ENCODE results near the gene UBA6. TPM values are rescaled to one million over a fixed set of nuclear protein-coding genes. Genes with fewer than 3 reads are reported as not detected.

Gene UBA6
- total RNA-seq, 1 donor from 2014 or later: 5.1 TPM

- Histone ChIP-seq H3K4me3 (no peak overlapping the region), H3K27me3 (no peaks in the 10 kb centered on the region), H3K36me3 (no peaks in the 10 kb centered on the region), H3K27ac (no peak overlapping the region), H3K4me1 (no peaks in the 10 kb centered on the region), H3K9me3 (no peaks in the 10 kb centered on the region)
- intact Hi-C loops (cut with DNase I): no loop called here
- DNase-seq (ENCODE audit: low spot score in 2 of 2): no peak
- TF ChIP-seq CTCF (IDR thresholded peaks at IDR 0.05): no peak
These were observed 134.6 kb downstream of the UBA6 start for GRCh38 chr4:67566335-67566734.

- Histone ChIP-seq H3K27me3 (no peaks in the 10 kb centered on the region), H3K4me1 (no peaks in the 10 kb centered on the region), H3K36me3 (no peaks in the 10 kb centered on the region), H3K4me3 (no peak overlapping the region), H3K27ac (no peak overlapping the region), H3K9me3 (no peaks in the 10 kb centered on the region)
- intact Hi-C loops (cut with DNase I): no loop called here
- no peak for DNase-seq (ENCODE audit: low spot score in 2 of 2)
- no peak for TF ChIP-seq CTCF (IDR thresholded peaks at IDR 0.05)
These were observed 135.7 kb downstream of the UBA6 start for GRCh38 chr4:67565284-67565683.

Other genes with a start within 250 kb of the UBA6 start
- gene CENPC, start 155.7 kb downstream of the UBA6 start, total RNA-seq: 5.7 TPM
- not detected for gene STAP1, start 142.4 kb downstream of the UBA6 start, total RNA-seq
- not detected for gene GNRHR, start 53.2 kb upstream of the UBA6 start, total RNA-seq
- gene TMPRSS11D, start 182.8 kb upstream of the UBA6 start, total RNA-seq: not detected